ENCODE results near the gene OR2A2.
"Not testable (repeated sequence)": the region's sequence is repeated elsewhere in the genome, so short reads cannot be mapped to it uniquely, and the experiment has no call there.

The OR2A2 gene

GRCh38 chr7:144109283-144109682 lies at the start of gene OR2A2:
Gene OR2A2, plus strand, starts transcription at chr7:144109583. Its CDS starts 0 bp downstream, at chr7:144109583.
- no peak for DNase-seq (ENCODE audit: low read depth)

GRCh38 chr7:144063710-144064109 lies 45.7 kb upstream of the OR2A2 start:
- no peak for DNase-seq (ENCODE audit: low read depth)

- no peak for DNase-seq (ENCODE audit: low read depth)
Measured at GRCh38 chr7:144069511-144069910, 39.9 kb upstream of the OR2A2 start, which contains the start of gene OR2A25. Gene OR2A25, plus strand, starts transcription at chr7:144069811. Its CDS starts 4,409 bp downstream, at chr7:144074220.

GRCh38 chr7:144069953-144070352 lies 39.4 kb upstream of the OR2A2 start:
- DNase-seq (ENCODE audit: low read depth), result no peak

- DNase-seq (ENCODE audit: low read depth), result no peak
Measured at GRCh38 chr7:144074374-144074773, 35.0 kb upstream of the OR2A2 start.

GRCh38 chr7:144085978-144086377 lies 23.4 kb upstream of the OR2A2 start, which contains the start of gene OR2A12:
Gene OR2A12, plus strand, starts transcription at chr7:144086278. Its CDS starts 8,830 bp downstream, at chr7:144095108.
- no peak for DNase-seq (ENCODE audit: low read depth)

GRCh38 chr7:144086730-144087129 lies 22.7 kb upstream of the OR2A2 start:
- DNase-seq (ENCODE audit: low read depth), result no peak

- DNase-seq (ENCODE audit: low read depth), result no peak
Measured at GRCh38 chr7:144087230-144087629, 22.2 kb upstream of the OR2A2 start.

GRCh38 chr7:144090667-144091066 lies 18.7 kb upstream of the OR2A2 start:
- no peak for DNase-seq (ENCODE audit: low read depth)

- no peak for DNase-seq (ENCODE audit: low read depth)
Measured at GRCh38 chr7:144098776-144099175, 10.6 kb upstream of the OR2A2 start.

- DNase-seq (ENCODE audit: low read depth), result no peak
Measured at GRCh38 chr7:144100607-144101006, 8.8 kb upstream of the OR2A2 start.

- no peak for DNase-seq (ENCODE audit: low read depth)
Measured at GRCh38 chr7:144102041-144102440, 7.3 kb upstream of the OR2A2 start.

GRCh38 chr7:144105211-144105610 lies 4.2 kb upstream of the OR2A2 start:
- DNase-seq (ENCODE audit: low read depth), result no peak

- no peak for DNase-seq (ENCODE audit: low read depth)
Measured at GRCh38 chr7:144110272-144110671, 889 bp downstream of the OR2A2 start.

- no peak for DNase-seq (ENCODE audit: low read depth)
Measured at GRCh38 chr7:144113651-144114050, 4.3 kb downstream of the OR2A2 start.

GRCh38 chr7:144118341-144118740 lies 9.0 kb downstream of the OR2A2 start:
- DNase-seq (ENCODE audit: low read depth), result no peak

- no peak for DNase-seq (ENCODE audit: low read depth)
Measured at GRCh38 chr7:144122876-144123275, 13.5 kb downstream of the OR2A2 start, which contains the start of gene OR2A14. Gene OR2A14, plus strand, starts transcription at chr7:144123176. Its CDS starts 5,937 bp downstream, at chr7:144129113.

GRCh38 chr7:144127714-144128334 lies 18.4 kb downstream of the OR2A2 start:
- DNase-seq (ENCODE audit: low read depth), result peak; percentile 54

- not testable (repeated sequence) for DNase-seq (ENCODE audit: low read depth)
Measured at GRCh38 chr7:144129601-144130000, 20.2 kb downstream of the OR2A2 start.

- DNase-seq (ENCODE audit: low read depth), result no peak
Measured at GRCh38 chr7:144130730-144131129, 21.3 kb downstream of the OR2A2 start.

- DNase-seq (ENCODE audit: low read depth), result no peak
Measured at GRCh38 chr7:144132262-144132661, 22.9 kb downstream of the OR2A2 start.

GRCh38 chr7:144133307-144133706 lies 23.9 kb downstream of the OR2A2 start:
- DNase-seq (ENCODE audit: low read depth), result no peak

GRCh38 chr7:144134116-144134515 lies 24.7 kb downstream of the OR2A2 start:
- DNase-seq (ENCODE audit: low read depth), result no peak

- DNase-seq (ENCODE audit: low read depth), result no peak
Measured at GRCh38 chr7:144137501-144137900, 28.1 kb downstream of the OR2A2 start.
